Measurements from ENCODE around the gene SOX9. TPM values are rescaled to one million over a fixed set of nuclear protein-coding genes. Genes with fewer than 3 reads are reported as not detected.

Gene SOX9
- total RNA-seq, 1 experiment from 2014 or later, result 1.3 TPM

DNA sequence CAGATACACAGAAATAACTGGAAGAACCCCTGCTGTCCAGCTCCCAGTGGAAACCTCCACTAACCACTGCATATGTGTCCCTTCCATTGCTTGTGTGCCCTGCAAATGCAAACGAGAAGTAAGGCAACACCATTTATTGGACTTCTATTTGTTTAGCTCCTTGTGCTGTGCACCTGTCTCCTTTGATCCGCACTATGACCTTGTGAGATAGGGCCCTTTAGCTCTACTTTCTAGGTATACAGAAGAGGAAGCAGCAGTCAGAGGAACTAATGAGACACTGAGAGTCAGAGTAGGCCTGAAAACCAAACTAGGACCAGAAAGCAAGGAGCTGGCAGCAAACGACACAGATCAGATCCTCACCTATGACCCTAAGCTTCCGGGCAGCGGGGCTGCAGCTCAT lies 22.4 kb downstream of the SOX9 start:
- Histone ChIP-seq H3K27me3 (ENCODE audit: insufficient read depth, low read length) (no peaks in the 10 kb centered on the region), H3K27ac (ENCODE audit: insufficient read length, low read depth, low read length) (no peak overlapping the region), H3K9ac (ENCODE audit: extremely low read depth, insufficient read length, low read length) (no peak overlapping the region), H2BK120ac (ENCODE audit: low read depth, low read length, poor library complexity, severe bottlenecking) (no peak overlapping the region), H3K79me2 (ENCODE audit: insufficient read depth, low read length) (no peaks in the 10 kb centered on the region), H2BK20ac (ENCODE audit: low read depth, low read length, poor library complexity, severe bottlenecking) (no peak overlapping the region), H2BK12ac (ENCODE audit: insufficient read length, low read depth, low read length) (no peak overlapping the region), H3K9me3 (ENCODE audit: control insufficient read depth, low read depth, low read length) (no peaks in the 10 kb centered on the region), H3K23ac (ENCODE audit: insufficient read length, low read depth, low read length) (no peak overlapping the region), H3K4ac (ENCODE audit: low read depth, low read length) (no peak overlapping the region), H4K91ac (ENCODE audit: insufficient read length, low read depth, low read length) (no peak overlapping the region), H2BK15ac (ENCODE audit: low read depth, low read length) (no peak overlapping the region), H3T11ph (ENCODE audit: low read length) (no peak overlapping the region), H3K4me1 (ENCODE audit: insufficient read depth, low read length) (0 out of 2 replicates have a peak, but pooled peaks cover 3% of the 10 kb centered on the region), H2BK5ac (ENCODE audit: insufficient read length, low read length) (no peak overlapping the region), H3K79me1 (ENCODE audit: insufficient read depth, low read depth, low read length, poor library complexity, severe bottlenecking) (no peaks in the 10 kb centered on the region), H3K23me2 (ENCODE audit: insufficient read length, low read depth, low read length, poor library complexity, severe bottlenecking) (no peaks in the 10 kb centered on the region), H2AK5ac (ENCODE audit: insufficient read length, low read length) (no peak overlapping the region), H3K4me2 (ENCODE audit: insufficient read depth, insufficient read length, low read length) (no peak overlapping the region), H3K14ac (ENCODE audit: insufficient read depth, low read length) (no peak overlapping the region), H4K20me1 (ENCODE audit: control insufficient read depth, insufficient read depth, insufficient read length) (no peaks in the 10 kb centered on the region), H4K8ac (replicated peaks; ENCODE audit: insufficient read length, low read depth, low read length) (no peak overlapping the region), H3K56ac (ENCODE audit: insufficient read length, low read depth, low read length) (no peak overlapping the region), H2AFZ (ENCODE audit: low read length) (no peak overlapping the region), H3K18ac (ENCODE audit: insufficient read length, low read depth, low read length) (no peak overlapping the region), H4K5ac (ENCODE audit: insufficient read length, low read depth, low read length) (no peak overlapping the region)
- Mint-ChIP-seq H3K27ac (no peak overlapping the region), H3K4me3 (no peak overlapping the region), H3K27me3 (ENCODE audit: low read depth) (peaks cover 9% of the 10 kb centered on the region), H3K4me1 (peaks cover 25 to 36% of the 10 kb centered on the region in 2 experiments), H3K9me3 (peaks cover 0 to 3% of the 10 kb centered on the region in 2 experiments; a peak in 1 of 5 replicates), H3K36me3 (ENCODE audit: insufficient read depth in 1 of 3, low read depth in 3 of 3) (no peaks in the 10 kb centered on the region; a peak in 2 of 7 replicates)
- no peak for DNase-seq
- TF ChIP-seq, protein P1, sequence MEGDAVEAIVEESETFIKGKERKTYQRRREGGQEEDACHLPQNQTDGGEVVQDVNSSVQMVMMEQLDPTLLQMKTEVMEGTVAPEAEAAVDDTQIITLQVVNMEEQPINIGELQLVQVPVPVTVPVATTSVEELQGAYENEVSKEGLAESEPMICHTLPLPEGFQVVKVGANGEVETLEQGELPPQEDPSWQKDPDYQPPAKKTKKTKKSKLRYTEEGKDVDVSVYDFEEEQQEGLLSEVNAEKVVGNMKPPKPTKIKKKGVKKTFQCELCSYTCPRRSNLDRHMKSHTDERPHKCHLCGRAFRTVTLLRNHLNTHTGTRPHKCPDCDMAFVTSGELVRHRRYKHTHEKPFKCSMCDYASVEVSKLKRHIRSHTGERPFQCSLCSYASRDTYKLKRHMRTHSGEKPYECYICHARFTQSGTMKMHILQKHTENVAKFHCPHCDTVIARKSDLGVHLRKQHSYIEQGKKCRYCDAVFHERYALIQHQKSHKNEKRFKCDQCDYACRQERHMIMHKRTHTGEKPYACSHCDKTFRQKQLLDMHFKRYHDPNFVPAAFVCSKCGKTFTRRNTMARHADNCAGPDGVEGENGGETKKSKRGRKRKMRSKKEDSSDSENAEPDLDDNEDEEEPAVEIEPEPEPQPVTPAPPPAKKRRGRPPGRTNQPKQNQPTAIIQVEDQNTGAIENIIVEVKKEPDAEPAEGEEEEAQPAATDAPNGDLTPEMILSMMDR (conservative IDR thresholded peaks at IDR 0.05), result no peak
- WGBS (ENCODE audit: extremely low coverage, insufficient read length, low lambda C conversion rate), result no CpG with 5 or more reads among the region's 5 CpGs
